Right lobe of liver (tissue), 4 donors: ENCODE data around the gene NDUFC2.

Source experiments
- CTCF ChIP-seq, 4 donors: fragments of 200-600 bp in 3 of 4; fragments of 450-650 bp in 1 of 4; IDR thresholded peaks; one replicate each; pipeline versions ENCODE4 v1.5.1 to v1.8.0; 2016 to 2022; ENCODE audit warnings: antibody characterized with exemption in 4 of 4, mild to moderate bottlenecking in 2 of 4
- POLR2A ChIP-seq: fragments of 450-650 bp; IDR thresholded peaks from one replicate; pipeline ENCODE4 v1.6.1; 2017; ENCODE audit warnings: antibody characterized with exemption, mild to moderate bottlenecking
- donor health status: DM: no; HTN: no; CAD: no.
- donor health status: DM: no; HTN: no; CAD: no.
- donor health status: DM: no; HTN: yes; CAD: no.

GRCh38 chr11:78060533-78060932 lies 19.1 kb downstream of the NDUFC2 start:
- TF ChIP-seq CTCF (IDR thresholded peaks at IDR 0.05) = no peak
- TF ChIP-seq POLR2A = no peak
